ENCODE measurements around the gene PPARG.

The PPARG gene

GRCh38 chr3:12396471-12396870 lies 107.6 kb downstream of the PPARG start:
- Histone ChIP-seq H3K9ac (ENCODE audit: low read depth, low read length) (no peak overlapping the region), H3K27me3 (ENCODE audit: control insufficient read depth, insufficient read depth, low read length) (no peaks in the 10 kb centered on the region), H3K27ac (ENCODE audit: low read depth, low read length) (no peak overlapping the region), H3K9me3 (ENCODE audit: control insufficient read depth, insufficient read depth, low read length) (no peaks in the 10 kb centered on the region), H3K4me1 (ENCODE audit: control insufficient read depth, insufficient read depth, low read length) (no peaks in the 10 kb centered on the region), H3K4me3 (ENCODE audit: low read depth, low read length) (no peak overlapping the region), H3K36me3 (ENCODE audit: control insufficient read depth, insufficient read depth, low read length) (no peaks in the 10 kb centered on the region)

GRCh38 chr3:12399226-12399625 lies 110.4 kb downstream of the PPARG start:
- H3K36me3 ChIP-seq (ENCODE audit: control insufficient read depth, insufficient read depth, low read length), result no peaks in the 10 kb centered on the region
- no peak overlapping the region for H3K27ac ChIP-seq (ENCODE audit: low read depth, low read length)
- H3K4me3 ChIP-seq (ENCODE audit: low read depth, low read length), result no peak overlapping the region
- H3K9ac ChIP-seq (ENCODE audit: low read depth, low read length), result no peak overlapping the region
- H3K27me3 ChIP-seq (ENCODE audit: control insufficient read depth, insufficient read depth, low read length), result no peaks in the 10 kb centered on the region
- H3K9me3 ChIP-seq (ENCODE audit: control insufficient read depth, insufficient read depth, low read length), result no peaks in the 10 kb centered on the region
- H3K4me1 ChIP-seq (ENCODE audit: control insufficient read depth, insufficient read depth, low read length), result no peaks in the 10 kb centered on the region

- Histone ChIP-seq H3K4me1 (ENCODE audit: control insufficient read depth, insufficient read depth, low read length) (no peaks in the 10 kb centered on the region; the same call in 1 of the 2 replicates), H3K9me3 (ENCODE audit: control insufficient read depth, insufficient read depth, low read length) (no peaks in the 10 kb centered on the region), H3K27ac (ENCODE audit: low read depth, low read length) (no peak overlapping the region), H3K4me3 (ENCODE audit: low read depth, low read length) (no peak overlapping the region), H3K27me3 (ENCODE audit: control insufficient read depth, insufficient read depth, low read length) (no peaks in the 10 kb centered on the region), H3K36me3 (ENCODE audit: control insufficient read depth, insufficient read depth, low read length) (no peaks in the 10 kb centered on the region), H3K9ac (ENCODE audit: low read depth, low read length) (no peak overlapping the region)
Observed at GRCh38 chr3:12400616-12401194, 111.8 kb downstream of the PPARG start.

GRCh38 chr3:12401208-12401607 lies 112.3 kb downstream of the PPARG start:
- Histone ChIP-seq H3K9ac (ENCODE audit: low read depth, low read length) (no peak overlapping the region), H3K27ac (ENCODE audit: low read depth, low read length) (no peak overlapping the region), H3K4me3 (ENCODE audit: low read depth, low read length) (no peak overlapping the region), H3K4me1 (ENCODE audit: control insufficient read depth, insufficient read depth, low read length) (no peaks in the 10 kb centered on the region; the same call in 1 of the 2 replicates), H3K9me3 (ENCODE audit: control insufficient read depth, insufficient read depth, low read length) (no peaks in the 10 kb centered on the region), H3K36me3 (ENCODE audit: control insufficient read depth, insufficient read depth, low read length) (no peaks in the 10 kb centered on the region), H3K27me3 (ENCODE audit: control insufficient read depth, insufficient read depth, low read length) (no peaks in the 10 kb centered on the region)

- Histone ChIP-seq H3K4me1 (ENCODE audit: control insufficient read depth, insufficient read depth, low read length) (no peaks in the 10 kb centered on the region; the same call in 1 of the 2 replicates), H3K9me3 (ENCODE audit: control insufficient read depth, insufficient read depth, low read length) (no peaks in the 10 kb centered on the region), H3K9ac (ENCODE audit: low read depth, low read length) (no peak overlapping the region), H3K27me3 (ENCODE audit: control insufficient read depth, insufficient read depth, low read length) (no peaks in the 10 kb centered on the region), H3K36me3 (ENCODE audit: control insufficient read depth, insufficient read depth, low read length) (no peaks in the 10 kb centered on the region), H3K4me3 (ENCODE audit: low read depth, low read length) (no peak overlapping the region), H3K27ac (ENCODE audit: low read depth, low read length) (no peak overlapping the region)
Observed at GRCh38 chr3:12405432-12406272, 116.8 kb downstream of the PPARG start.

- Histone ChIP-seq H3K36me3 (ENCODE audit: control insufficient read depth, insufficient read depth, low read length) (no peaks in the 10 kb centered on the region), H3K27me3 (ENCODE audit: control insufficient read depth, insufficient read depth, low read length) (no peaks in the 10 kb centered on the region), H3K4me3 (ENCODE audit: low read depth, low read length) (no peak overlapping the region), H3K27ac (ENCODE audit: low read depth, low read length) (no peak overlapping the region), H3K4me1 (ENCODE audit: control insufficient read depth, insufficient read depth, low read length) (peaks cover 7% of the 10 kb centered on the region), H3K9ac (ENCODE audit: low read depth, low read length) (no peak overlapping the region), H3K9me3 (ENCODE audit: control insufficient read depth, insufficient read depth, low read length) (no peaks in the 10 kb centered on the region)
Observed at GRCh38 chr3:12408984-12409683, 120.3 kb downstream of the PPARG start.

GRCh38 chr3:12409684-12410596 lies 121.1 kb downstream of the PPARG start:
- Histone ChIP-seq H3K4me3 (ENCODE audit: low read depth, low read length) (no peak overlapping the region), H3K9ac (ENCODE audit: low read depth, low read length) (no peak overlapping the region), H3K27me3 (ENCODE audit: control insufficient read depth, insufficient read depth, low read length) (no peaks in the 10 kb centered on the region), H3K27ac (ENCODE audit: low read depth, low read length) (no peak overlapping the region), H3K36me3 (ENCODE audit: control insufficient read depth, insufficient read depth, low read length) (no peaks in the 10 kb centered on the region), H3K4me1 (ENCODE audit: control insufficient read depth, insufficient read depth, low read length) (peaks cover 7% of the 10 kb centered on the region), H3K9me3 (ENCODE audit: control insufficient read depth, insufficient read depth, low read length) (no peaks in the 10 kb centered on the region)

GRCh38 chr3:12413721-12414255 lies 124.9 kb downstream of the PPARG start:
- Histone ChIP-seq H3K9ac (ENCODE audit: low read depth, low read length) (no peak overlapping the region), H3K36me3 (ENCODE audit: control insufficient read depth, insufficient read depth, low read length) (no peaks in the 10 kb centered on the region), H3K9me3 (ENCODE audit: control insufficient read depth, insufficient read depth, low read length) (no peaks in the 10 kb centered on the region), H3K4me3 (ENCODE audit: low read depth, low read length) (no peak overlapping the region), H3K27me3 (ENCODE audit: control insufficient read depth, insufficient read depth, low read length) (no peaks in the 10 kb centered on the region), H3K27ac (ENCODE audit: low read depth, low read length) (no peak overlapping the region), H3K4me1 (ENCODE audit: control insufficient read depth, insufficient read depth, low read length) (peaks cover 7% of the 10 kb centered on the region)

- Histone ChIP-seq H3K36me3 (ENCODE audit: control insufficient read depth, insufficient read depth, low read length) (no peaks in the 10 kb centered on the region), H3K27me3 (ENCODE audit: control insufficient read depth, insufficient read depth, low read length) (no peaks in the 10 kb centered on the region), H3K27ac (ENCODE audit: low read depth, low read length) (no peak overlapping the region), H3K4me3 (ENCODE audit: low read depth, low read length) (no peak overlapping the region), H3K9ac (ENCODE audit: low read depth, low read length) (no peak overlapping the region), H3K4me1 (ENCODE audit: control insufficient read depth, insufficient read depth, low read length) (peaks cover 7% of the 10 kb centered on the region), H3K9me3 (ENCODE audit: control insufficient read depth, insufficient read depth, low read length) (no peaks in the 10 kb centered on the region)
Observed at GRCh38 chr3:12415014-12415680, 126.3 kb downstream of the PPARG start.

GRCh38 chr3:12416731-12417130 lies 127.9 kb downstream of the PPARG start:
- Histone ChIP-seq H3K27ac (ENCODE audit: low read depth, low read length) (no peak overlapping the region), H3K27me3 (ENCODE audit: control insufficient read depth, insufficient read depth, low read length) (no peaks in the 10 kb centered on the region), H3K4me1 (ENCODE audit: control insufficient read depth, insufficient read depth, low read length) (peaks cover 5% of the 10 kb centered on the region), H3K36me3 (ENCODE audit: control insufficient read depth, insufficient read depth, low read length) (no peaks in the 10 kb centered on the region), H3K9me3 (ENCODE audit: control insufficient read depth, insufficient read depth, low read length) (no peaks in the 10 kb centered on the region), H3K9ac (ENCODE audit: low read depth, low read length) (no peak overlapping the region), H3K4me3 (ENCODE audit: low read depth, low read length) (no peak overlapping the region)

Measured in HUES48 (cell line).